HG02943 (cell line): ENCODE data around the gene EFTUD2.

Experiments used
- ATAC-seq: cut with Tn5 transposase; IDR thresholded peaks from one replicate; pipeline ENCODE4 v1.9.1; 2021; ENCODE audit warnings: mild to moderate bottlenecking, low read depth, moderate library complexity; ENCODE audit not compliant: unreplicated experiment

EFTUD2 gene

DNA sequence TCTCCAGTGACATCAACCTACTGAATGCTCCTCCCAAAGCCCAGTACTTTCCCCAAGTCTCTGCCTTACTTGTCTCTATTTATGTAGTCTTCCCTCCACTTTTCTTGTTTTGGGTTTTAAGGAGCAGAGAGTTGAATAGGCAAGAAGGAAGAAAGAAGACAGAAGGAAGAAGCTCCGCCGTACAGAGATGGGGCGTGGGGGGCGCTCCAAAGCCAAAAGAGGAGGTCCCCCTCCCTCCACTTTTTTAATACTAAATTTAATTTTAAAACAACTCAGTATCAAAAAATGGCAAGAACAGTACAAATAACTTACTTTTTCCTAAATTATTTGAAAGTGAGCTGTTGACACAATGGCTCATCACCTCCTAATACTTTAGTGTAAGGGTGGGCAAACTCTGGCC, 4.6 kb downstream of the EFTUD2 start:
- ATAC-seq, result no peak

DNA sequence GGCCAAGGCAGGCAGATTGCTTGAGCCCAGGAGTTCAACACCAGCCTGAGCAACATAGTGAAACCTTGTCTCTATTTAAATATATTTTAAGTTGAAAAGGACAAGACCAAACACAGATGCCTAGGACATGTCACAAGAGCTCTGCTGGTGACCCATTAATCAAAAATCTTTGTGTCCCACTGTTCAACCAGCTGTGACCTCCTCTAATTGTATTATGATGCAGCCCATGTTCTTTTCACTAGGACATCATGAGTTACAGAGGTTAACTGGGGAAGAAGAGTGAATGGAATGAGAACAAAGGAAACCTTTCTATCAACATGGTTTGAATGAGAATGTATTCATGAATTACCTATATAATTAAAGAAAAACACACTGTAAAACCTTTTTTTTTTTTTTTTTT, 7.0 kb downstream of the EFTUD2 start:
- no peak for ATAC-seq

DNA sequence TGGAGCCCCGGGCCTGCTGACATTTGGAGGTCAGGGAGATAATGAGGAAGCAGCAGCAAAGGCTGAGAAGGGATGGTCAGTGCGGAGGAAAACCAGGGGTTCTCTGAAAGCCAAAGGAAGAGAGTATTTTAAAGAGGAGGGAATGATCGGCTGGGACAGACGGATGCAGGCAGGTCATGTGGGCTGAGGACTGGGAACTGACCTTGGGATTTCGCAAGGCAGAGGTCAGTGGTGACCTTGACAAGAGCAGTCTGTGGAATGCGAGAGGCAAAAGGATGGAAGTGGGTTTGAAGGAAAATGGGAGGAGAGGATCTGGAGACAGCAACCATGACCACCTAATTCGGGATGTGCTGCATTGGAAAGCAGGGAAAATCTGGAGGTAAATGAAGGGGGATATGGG, 10.2 kb downstream of the EFTUD2 start:
- no peak for ATAC-seq

DNA sequence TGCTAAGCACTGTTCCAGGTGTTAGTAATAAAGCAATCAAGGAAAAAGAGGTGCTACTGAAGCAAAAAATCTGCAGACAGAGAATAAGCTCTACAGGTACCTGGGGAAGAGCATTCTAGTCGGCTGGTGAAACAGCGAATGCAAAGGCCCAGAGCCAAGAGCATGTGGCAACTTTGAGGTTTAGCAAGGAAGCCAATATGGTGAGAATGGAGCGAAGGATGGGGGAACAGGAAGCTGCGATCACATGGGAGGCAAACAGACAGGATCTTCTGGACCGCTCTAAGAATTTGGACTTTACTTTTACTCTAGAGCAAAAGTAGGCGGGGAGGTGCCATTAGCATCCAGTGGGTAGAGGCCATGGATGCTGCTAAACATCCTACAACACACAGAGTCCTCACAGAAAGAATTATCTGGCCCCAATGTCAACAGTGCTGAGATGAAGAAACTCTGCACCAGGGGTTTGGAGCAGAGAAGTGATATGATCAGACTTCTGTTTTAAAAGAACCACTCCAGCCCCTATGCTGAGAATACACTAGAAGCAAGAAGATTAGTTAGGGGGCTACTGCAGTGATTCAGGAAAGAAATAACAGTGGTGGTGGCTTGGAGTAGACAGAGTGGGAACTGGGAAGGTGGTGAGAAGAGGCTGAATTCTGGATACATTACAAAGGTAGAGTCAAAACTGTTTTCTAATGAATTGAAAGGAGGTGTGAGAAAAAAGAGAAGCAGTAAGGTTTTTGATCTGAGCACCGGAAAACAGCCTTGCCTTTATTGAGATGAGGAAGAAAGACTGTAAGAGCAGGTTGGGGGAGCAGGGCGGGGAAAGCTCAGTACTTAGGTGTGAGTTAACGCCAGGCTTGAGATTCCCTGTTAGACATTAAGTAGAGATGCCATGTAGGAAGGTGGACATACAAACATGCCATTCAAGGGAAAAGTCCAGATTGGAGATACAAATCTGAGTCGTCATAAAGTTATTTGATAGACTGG, 11.0 kb downstream of the EFTUD2 start:
- no peak for ATAC-seq

DNA sequence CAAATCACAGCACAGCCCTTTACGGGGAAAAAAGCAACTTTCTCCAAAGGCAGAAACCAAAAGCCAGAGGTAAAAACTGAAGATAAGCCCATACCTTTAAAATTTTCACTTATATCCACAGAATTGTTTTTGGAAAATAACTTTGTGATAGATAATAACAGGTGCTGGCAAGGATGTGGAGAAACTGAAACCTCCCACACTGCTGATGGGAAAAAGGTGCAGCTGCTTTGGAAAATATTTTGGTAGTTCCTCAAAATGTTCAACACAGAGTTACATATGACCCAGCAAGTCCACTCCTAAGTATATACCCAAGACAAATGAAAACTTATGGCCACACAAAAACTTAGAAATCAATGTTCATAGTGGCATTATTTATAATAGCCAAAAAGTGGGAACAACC, 12.2 kb downstream of the EFTUD2 start:
- no peak for ATAC-seq

DNA sequence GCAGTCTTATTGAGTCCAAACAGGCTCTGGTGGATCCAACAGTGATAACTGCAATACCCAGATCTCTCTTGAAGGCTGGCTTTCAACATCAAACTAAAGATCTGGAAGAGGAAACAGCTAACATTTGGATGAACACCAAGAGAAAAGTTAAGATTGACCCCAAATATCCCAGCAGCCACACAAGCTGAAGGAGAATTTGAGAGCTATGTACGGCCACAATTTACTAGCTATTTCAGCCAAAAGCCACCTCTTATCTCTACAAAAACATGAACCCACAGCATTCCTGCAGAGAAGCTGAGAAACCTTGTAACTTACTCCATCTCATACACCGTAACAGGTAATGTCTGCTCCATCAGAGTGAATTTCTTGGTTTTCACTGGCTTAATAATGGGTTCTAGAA, 14.3 kb downstream of the EFTUD2 start:
- ATAC-seq, result no peak

DNA sequence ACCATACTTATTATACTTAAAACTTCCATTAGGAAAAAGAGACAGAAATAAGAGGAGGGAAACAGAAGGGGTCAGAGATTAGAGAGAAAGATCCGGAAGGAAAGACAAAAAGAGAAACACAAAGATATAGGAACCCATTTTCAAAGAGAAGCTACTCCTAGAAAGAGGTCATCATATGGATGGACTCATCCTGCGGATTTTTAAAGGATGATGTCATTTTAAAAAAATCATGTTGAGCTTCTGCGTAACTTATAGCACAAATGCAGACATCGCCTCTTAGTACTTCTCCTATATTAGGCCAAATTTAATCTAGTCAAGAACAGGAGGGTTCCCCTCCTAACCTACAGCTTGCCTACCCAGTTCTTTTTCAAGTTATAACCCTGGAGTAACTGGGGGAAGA, 18.1 kb downstream of the EFTUD2 start:
- no peak for ATAC-seq

DNA sequence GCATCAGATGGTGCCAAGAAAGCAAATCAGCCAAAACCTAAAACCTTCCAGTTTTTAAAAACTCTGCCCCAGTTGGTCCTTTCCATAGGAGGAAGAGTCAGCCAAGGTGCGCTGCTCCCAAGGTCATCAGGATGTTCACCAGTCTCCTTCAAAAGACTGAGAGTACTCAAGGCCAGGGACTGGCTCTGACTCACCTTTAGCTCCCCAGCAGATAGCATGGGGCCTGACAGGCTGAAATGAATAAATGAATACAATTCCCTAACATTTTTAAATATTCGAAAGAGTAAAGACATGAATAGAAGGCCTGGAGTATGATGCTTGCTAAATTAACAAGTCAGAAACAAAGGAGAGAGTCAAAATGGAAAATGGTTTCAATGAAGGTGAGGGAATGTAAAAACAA, 19.2 kb downstream of the EFTUD2 start:
- no peak for ATAC-seq

DNA sequence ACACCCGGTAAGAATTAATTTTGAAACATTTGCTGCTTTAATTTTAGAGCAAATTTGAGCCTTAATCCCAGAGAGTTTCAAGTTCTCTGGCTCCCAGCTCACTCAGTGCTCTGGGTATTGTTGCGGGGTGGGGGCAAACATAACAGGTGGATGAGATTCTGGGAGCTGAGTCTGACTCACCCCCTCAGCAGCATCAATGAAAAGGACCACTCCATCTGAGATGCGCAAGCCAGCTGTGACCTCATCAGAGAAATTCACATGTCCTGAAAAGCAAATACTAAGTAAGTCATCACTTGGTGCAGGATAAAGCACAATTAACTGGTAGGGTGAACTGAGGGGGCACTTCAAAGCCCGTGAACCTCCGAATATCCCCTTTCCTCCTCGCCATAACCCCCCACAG, 19.9 kb downstream of the EFTUD2 start:
- no peak for ATAC-seq

DNA sequence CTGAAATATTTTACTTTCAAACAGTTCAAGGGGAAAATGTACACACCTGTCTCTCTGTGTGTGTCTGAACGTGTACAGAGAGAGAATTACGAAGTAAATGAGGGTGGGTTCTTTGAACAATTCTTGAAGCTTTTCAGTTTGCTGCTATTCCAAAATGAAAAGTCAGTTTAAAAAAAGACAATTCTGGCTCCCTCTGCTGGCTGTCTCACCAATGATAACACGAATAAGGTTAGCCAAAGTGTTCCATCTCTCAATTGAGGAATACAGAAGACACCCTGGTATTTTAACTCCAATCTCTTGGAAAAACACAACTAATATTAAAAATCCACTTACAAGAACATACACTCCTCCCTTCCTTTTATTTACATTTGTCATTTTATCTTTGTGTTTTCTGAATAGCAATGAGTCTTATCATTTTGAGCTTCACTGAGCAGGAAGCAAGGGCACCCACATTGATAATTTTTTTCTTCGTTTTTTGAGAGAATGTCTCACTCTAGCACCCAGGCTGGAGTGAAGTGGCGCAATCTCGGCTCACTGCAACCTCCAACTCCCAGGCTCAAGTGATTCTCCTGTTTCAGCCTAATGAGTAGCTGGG, 20.5 kb downstream of the EFTUD2 start:
- no peak for ATAC-seq

DNA sequence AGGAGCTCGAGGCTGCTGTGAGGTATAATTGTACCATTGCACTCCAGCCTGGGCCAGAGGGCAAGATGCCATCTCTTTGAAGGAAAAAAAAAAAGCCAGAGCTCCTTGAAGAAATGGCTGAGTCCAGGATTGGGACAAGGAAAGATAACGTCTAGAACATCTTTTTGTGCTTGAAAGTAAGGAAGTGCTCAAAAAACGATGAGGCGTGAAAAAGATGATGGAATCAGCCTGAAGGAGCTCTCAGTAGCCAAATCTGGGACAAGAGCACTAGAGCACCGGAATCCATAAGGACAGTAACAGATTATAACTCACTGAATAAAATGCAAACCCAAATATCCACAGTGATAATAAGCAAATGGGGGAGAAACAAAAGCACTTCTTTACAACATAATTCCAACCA, 22.1 kb downstream of the EFTUD2 start:
- ATAC-seq, result no peak

DNA sequence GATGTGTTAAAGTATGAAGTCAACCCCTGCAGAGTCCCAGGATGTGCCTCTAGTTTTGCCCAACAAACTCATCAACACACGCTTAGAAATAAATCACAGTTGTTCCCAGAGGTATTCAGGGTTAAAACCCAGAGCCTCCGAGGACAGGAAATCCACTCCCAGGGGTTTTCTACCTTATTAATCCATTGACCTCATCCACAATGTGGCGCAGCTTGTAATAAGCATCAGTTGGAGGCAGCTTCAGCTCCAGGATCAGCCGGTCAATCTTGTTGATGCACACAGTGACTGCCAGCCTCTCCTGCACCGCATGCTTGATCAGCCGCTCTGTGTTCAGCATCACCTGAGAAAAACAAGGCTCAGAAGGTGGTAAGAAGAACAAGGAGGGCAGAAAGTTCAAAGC, 23.5 kb downstream of the EFTUD2 start:
- ATAC-seq, result no peak

DNA sequence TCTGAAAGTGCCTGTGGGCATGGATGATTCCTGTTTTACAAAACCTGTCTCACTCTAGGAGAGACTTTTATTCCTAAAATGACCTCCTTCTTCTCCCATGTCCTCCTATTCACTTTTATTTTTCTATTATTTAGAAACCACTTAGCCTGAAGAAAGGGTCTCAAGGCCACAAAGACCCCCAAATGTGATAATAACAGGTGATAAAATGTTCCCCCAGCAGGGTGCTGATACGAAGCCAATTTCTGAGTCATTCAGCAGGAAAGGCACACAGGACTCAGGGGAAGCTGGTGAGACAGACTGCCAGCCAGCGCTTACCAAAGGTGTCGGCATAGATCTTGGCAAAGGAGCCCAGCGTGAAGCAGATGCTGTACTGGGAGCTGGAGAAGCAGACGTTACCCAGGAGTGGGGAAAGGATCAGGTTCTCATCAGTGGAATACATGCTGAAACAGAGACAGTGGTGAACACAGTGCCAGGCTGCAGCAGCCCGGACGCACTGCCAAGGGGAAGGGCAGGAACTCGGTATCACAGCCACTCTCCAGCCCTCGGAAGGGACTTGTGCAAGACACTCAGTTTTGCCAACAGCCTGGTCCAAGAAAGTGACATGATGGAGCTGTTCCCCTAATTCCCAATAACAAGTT, 27.0 kb downstream of the EFTUD2 start:
- no peak for ATAC-seq

DNA sequence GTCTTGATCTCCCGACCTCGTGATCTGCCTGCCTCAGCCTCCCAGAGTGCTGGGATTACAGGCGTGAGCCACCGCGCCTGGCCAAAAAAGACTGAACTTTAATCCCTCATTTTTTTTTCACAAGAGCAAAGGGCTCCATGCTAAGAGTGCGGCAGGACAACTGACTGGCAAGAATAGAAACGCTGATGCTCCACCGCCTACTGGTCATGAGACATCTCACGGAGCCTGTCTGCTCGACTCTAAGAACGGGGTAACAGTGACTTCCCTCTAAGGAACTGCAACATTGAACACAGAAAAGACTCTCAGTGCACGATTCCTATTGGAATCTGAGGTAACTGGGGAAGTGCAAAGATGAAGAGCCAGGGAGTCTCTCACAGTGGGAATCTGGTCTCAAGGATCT, 27.7 kb downstream of the EFTUD2 start:
- ATAC-seq, result no peak

DNA sequence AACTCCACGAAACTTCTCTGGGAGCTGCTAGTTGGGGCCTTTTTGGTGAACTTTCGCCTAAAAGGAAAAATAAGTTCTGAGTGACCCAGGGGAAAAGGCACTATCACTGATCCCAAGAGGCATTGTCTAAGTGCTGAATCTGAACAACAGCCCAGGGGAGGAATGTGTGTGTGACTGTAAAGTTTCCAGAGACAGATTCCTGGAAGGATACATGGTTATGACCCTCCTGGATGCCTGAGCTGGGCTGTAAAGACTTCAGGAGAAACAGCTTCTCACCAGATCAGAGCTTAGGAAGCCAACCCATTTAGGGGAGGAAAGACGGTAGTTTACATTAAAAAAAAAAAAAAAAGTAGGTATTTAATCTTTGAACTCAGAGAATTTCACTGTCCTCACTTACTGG, 31.4 kb downstream of the EFTUD2 start:
- ATAC-seq, result no peak

DNA sequence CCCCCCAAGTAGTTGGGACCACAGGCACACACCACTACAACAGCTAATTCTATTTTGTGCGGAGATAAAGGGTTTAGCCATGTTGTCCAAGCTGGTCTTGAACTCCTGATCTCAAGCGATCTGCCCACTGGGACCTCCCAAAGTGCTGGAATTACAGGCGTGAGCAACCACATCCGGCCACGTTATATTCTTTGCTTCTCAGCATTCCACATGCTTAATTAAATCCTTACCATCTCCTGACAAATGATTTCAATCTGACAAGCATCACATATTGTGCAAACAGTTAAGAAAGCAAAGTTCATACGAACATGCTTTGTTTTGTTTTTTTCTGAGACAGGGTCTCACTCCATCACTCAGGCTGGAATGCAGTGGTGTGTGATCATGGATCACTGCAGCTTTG, 33.3 kb downstream of the EFTUD2 start:
- ATAC-seq, result no peak

DNA sequence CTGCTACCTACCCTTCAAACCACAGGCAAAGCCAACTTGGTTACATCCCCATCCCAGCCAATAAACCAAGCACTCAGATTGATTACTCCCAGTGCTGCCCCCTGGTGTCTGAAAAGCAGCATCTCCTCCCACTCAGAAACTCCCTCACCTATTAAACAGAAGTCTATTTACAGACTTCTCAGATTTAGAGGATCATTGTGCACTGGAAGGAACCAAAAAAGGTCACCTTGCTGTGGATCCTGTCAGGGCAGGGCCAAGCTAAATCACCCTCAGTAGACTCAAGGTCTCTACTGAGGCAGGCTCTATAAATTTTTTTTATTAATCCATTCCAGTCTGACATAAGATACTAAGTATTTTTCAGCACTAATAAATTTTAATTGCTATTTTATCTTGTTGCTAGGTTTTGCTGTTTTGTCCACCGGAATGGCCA, 34.0 kb downstream of the EFTUD2 start:
- ATAC-seq, result no peak

DNA sequence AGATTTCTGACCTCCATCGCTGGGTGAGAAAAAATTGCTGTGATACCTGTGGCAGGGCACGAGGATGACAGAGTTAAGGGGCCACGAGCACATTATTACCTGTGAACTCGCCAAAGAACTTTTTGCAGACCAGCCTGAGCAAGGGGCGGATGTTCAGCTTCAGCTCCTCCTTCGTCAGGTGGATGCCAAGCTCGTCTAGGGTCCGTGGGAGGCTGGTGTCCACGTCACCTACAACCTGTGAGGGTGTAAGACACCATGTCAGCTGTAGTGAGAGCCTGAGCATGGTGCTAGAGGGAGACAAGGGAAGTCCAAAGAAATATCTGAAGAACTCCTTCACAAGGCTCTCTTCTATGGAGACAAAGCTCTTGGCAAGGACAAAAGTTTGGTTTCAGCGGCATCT, 34.4 kb downstream of the EFTUD2 start:
- no peak for ATAC-seq

DNA sequence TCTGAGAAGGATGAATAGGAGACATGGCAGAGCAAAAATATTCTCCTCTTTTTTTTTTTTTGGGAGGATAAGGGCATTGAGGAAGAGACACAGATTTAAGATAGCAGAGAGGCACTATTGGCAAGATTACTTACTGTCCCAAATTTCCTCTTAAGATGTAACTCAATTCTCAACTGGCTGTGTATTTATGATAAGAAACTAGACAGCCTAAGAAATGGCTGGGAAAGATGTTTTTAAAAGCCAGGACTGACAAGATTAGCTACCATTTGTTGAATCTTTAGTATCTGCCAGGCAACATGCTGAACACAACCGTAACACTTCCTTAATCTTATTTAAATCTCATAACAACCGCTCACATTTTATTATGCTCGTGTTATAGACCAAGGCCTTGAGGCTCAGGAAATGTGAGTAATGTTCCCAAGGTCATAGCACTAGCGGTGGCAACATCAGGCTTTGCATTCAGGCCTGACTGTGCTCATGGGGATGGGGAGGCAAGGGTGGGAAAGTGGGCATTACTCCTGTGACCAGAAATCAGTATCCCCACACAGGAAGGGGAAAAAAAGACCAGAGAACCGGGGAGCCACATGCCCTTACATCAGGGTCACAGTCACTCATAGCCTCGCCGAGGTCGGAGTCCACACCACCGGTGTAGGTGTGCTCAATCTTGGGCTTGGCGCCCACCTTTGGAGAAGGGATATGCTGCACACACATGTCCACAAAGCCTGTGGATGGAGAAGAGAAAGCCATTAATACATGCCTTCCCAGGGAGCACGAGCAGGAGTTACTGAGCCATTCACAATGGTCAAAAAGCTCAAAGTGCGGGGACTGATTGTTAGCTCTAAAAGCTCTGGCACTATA, 36.0 kb downstream of the EFTUD2 start:
- no peak for ATAC-seq

DNA sequence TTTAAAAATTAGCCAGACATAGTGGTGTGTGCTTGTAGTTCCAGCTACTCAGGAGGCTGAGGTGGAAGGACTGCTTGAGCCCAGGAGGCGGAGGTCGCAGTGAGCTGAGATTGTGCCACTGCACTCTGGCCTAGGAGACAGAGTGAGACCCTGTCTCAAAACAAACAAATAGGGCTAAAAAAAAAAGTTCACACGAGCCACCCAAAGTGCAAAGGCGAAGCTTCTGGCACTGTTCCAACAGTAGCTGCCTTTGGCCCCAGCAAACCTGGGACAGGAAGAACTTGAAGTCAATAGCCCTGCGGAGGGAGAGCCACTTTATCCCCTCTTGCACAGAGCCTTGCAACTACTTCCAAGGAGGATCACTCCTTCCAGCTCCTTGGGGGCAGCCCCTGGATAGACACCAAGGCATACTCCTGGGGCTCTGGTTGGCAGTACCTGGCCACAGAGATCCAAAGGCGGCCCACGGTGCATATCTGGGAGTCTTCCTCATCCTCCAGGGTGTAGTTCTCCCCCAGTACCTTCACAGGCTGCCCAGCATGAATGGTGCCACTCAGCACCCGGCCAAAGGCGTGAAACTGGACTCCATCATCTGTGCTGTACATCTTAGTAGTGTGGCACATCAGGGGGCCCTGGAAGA, 36.8 kb downstream of the EFTUD2 start:
- no peak for ATAC-seq
